IMR-90 (cell line): ENCODE measurements around the gene PDK3. TPM values are rescaled to one million over a fixed set of nuclear protein-coding genes. Genes with fewer than 3 reads are reported as not detected.

ENCODE experiments used
- ATAC-seq: fragments of 200-7000 bp; cut with Tn5 transposase; 2 replicates; pipeline ENCODE4 v1.9.1; 2020; ENCODE audit warnings: low read depth, mild to moderate bottlenecking, moderate library complexity
- BruUV-seq: library from RNA; stranded (reverse); fragments of 400-500 nt; replicated peaks from 2 replicates; lab custom pipeline; 2021; lab: Mats Ljungman, UMichigan
- CTCF ChIA-PET: fragments of 300-600 bp; formaldehyde crosslinking; extraction: SDS; loops from one replicate; lab custom pipeline; 2021; ENCODE audit warnings: antibody characterized with exemption; lab: Yijun Ruan, JAX
- POLR2A ChIA-PET: fragments of 300-600 bp; sonication (Branson Sonifier 250); formaldehyde crosslinking; loops from one replicate; lab custom pipeline; 2022; ENCODE audit warnings: antibody characterized with exemption; ENCODE audit not compliant: unreplicated experiment; lab: Charles Lee
- DNase-seq: peaks from one replicate; pipeline ENCODE4 v3.0.0; 2013
- H2AFZ ChIP-seq: replicated peaks from 2 replicates; pipeline ENCODE3; 2013; ENCODE audit warnings: low read length, mild to moderate bottlenecking; ENCODE audit not compliant: poor library complexity
- H2AK5ac ChIP-seq: 2 replicates; pipeline ENCODE4 v1.6.1; 2013; ENCODE audit warnings: low read depth, low read length, inconsistent platforms
- H2AK9ac ChIP-seq: replicated peaks from 2 replicates; pipeline ENCODE3; 2013; ENCODE audit warnings: mild to moderate bottlenecking, low read depth, low read length, moderate library complexity; ENCODE audit not compliant: poor library complexity
- H2BK120ac ChIP-seq: 2 replicates; pipeline ENCODE4 v1.6.1; 2013; ENCODE audit warnings: low read depth, low read length, inconsistent platforms
- H2BK15ac ChIP-seq: 3 replicates; pipeline ENCODE4 v1.6.1; 2013; ENCODE audit warnings: low read depth, low read length, inconsistent platforms
- H2BK20ac ChIP-seq: 2 replicates; pipeline ENCODE4 v1.6.1; 2013; ENCODE audit warnings: low read depth, mild to moderate bottlenecking, inconsistent platforms, low read length, moderate library complexity
- H2BK5ac ChIP-seq: 2 replicates; pipeline ENCODE4 v1.6.1; 2013; ENCODE audit warnings: mild to moderate bottlenecking, low read depth, low read length, inconsistent platforms; ENCODE audit not compliant: poor library complexity, severe bottlenecking
- H3K14ac ChIP-seq: replicated peaks from 2 replicates; pipeline ENCODE4 v1.6.1; 2013; ENCODE audit warnings: low read depth, low read length, inconsistent platforms
- H3K18ac ChIP-seq: 2 replicates; pipeline ENCODE4 v1.6.1; 2013; ENCODE audit warnings: low read depth, low read length, control low read depth
- H3K23ac ChIP-seq: 2 replicates; pipeline ENCODE4 v1.6.1; 2013; ENCODE audit warnings: low read depth, low read length, inconsistent platforms
- H3K27ac ChIP-seq: 2 replicates; pipeline ENCODE4 v1.5.1; 2013; ENCODE audit warnings: mild to moderate bottlenecking, control low read depth, low read length; ENCODE audit not compliant: insufficient read depth
- H3K27me3 ChIP-seq: 2 replicates; pipeline ENCODE4 v1.6.1; 2013; ENCODE audit warnings: low read length; ENCODE audit not compliant: control insufficient read depth, insufficient read depth
- H3K36me3 ChIP-seq: 2 replicates; pipeline ENCODE4 v1.6.1; 2013; ENCODE audit warnings: low read length, mixed read lengths; ENCODE audit not compliant: control insufficient read depth, insufficient read depth
- H3K4ac ChIP-seq: 2 replicates; pipeline ENCODE4 v1.6.1; 2013; ENCODE audit warnings: low read depth, low read length, inconsistent platforms
- H3K4me1 ChIP-seq: 2 replicates; pipeline ENCODE4 v1.6.1; 2013; ENCODE audit warnings: low read length, mixed read lengths; ENCODE audit not compliant: control insufficient read depth, insufficient read depth
- H3K4me2 ChIP-seq: 2 replicates; pipeline ENCODE4 v1.6.1; 2013; ENCODE audit warnings: low read depth, mild to moderate bottlenecking, control low read depth, low read length, moderate library complexity
- H3K4me3 ChIP-seq: 2 replicates; pipeline ENCODE4 v1.5.1; 2013; ENCODE audit warnings: low read depth, mild to moderate bottlenecking, control low read depth, low read length, moderate library complexity; ENCODE audit not compliant: insufficient read depth
- H3K56ac ChIP-seq: 2 replicates; pipeline ENCODE4 v1.6.1; 2013; ENCODE audit warnings: low read length, inconsistent platforms; ENCODE audit not compliant: insufficient read depth; ENCODE audit errors: extremely low read depth
- H3K79me1 ChIP-seq, 2 experiments: 2 replicates each; pipeline ENCODE4 v1.6.1; 2013; ENCODE audit warnings: low read length in 2 of 2, inconsistent platforms in 1 of 2, low read depth in 1 of 2
- H3K9ac ChIP-seq: 2 replicates; pipeline ENCODE4 v1.6.1; 2013; ENCODE audit warnings: low read depth, low read length, control low read depth
- H3K9me1 ChIP-seq: 2 replicates; pipeline ENCODE4 v1.6.1; 2013; ENCODE audit warnings: low read length, inconsistent platforms; ENCODE audit not compliant: insufficient read depth
- H3K9me3 ChIP-seq: 2 replicates; pipeline ENCODE4 v1.6.1; 2013; ENCODE audit warnings: low read length; ENCODE audit not compliant: control insufficient read depth, insufficient read depth
- H4K20me1 ChIP-seq: 2 replicates; pipeline ENCODE4 v1.6.1; 2013; ENCODE audit warnings: low read length, inconsistent platforms; ENCODE audit not compliant: insufficient read depth
- H4K5ac ChIP-seq: 2 replicates; pipeline ENCODE4 v1.6.1; 2013; ENCODE audit warnings: mild to moderate bottlenecking, low read depth, low read length, control low read depth
- H4K8ac ChIP-seq, 2 experiments: 2 replicates each; pipeline ENCODE4 v1.6.1; 2013; ENCODE audit warnings: low read depth in 2 of 2, low read length in 2 of 2, control low read depth in 1 of 2, inconsistent platforms in 1 of 2
- H4K91ac ChIP-seq: 2 replicates; pipeline ENCODE4 v1.6.1; 2013; ENCODE audit warnings: low read depth, low read length, inconsistent platforms; ENCODE audit not compliant: insufficient read depth
- CHD1 ChIP-seq: IDR thresholded peaks from 2 replicates; pipeline ENCODE4 v1.6.1; 2012; ENCODE audit warnings: low read depth, low read length, improper control_type of control experiment
- NFE2L2 ChIP-seq: fragments of 150-350 bp; IDR thresholded peaks from 2 replicates; pipeline ENCODE4 v1.6.1; 2016; ENCODE audit warnings: low read depth, mild to moderate bottlenecking, low read length
- USF2 ChIP-seq: fragments of 150-350 bp; IDR thresholded peaks from 2 replicates; pipeline ENCODE4 v1.6.1; 2017; ENCODE audit warnings: mild to moderate bottlenecking, antibody characterized with exemption, low read length, low read depth
- WGBS, 2 experiments: methylation state at CpG; one replicate each; pipeline versions ENCODE4 v1.1.5 to v1.1.7; 2013; ENCODE audit warnings: missing lambda C conversion rate in 2 of 2; ENCODE audit not compliant: insufficient read length in 1 of 2; ENCODE audit errors: extremely low coverage in 2 of 2; 5-methylcytosine and 5-hydroxymethylcytosine counted together
- dilution Hi-C: fragments of 300-500 bp; cut with HindIII; formaldehyde crosslinking; loops from one replicate; pipeline ENCODE4 v1.14.3; 2018; ENCODE audit warnings: low sequenced_read_pairs; ENCODE audit not compliant: unreplicated experiment
- in situ Hi-C: fragments of 300-500 bp; cut with MboI; formaldehyde crosslinking; loops from 3 replicates; pipeline ENCODE4 v1.14.3; 2019; ENCODE audit warnings: low sequenced_read_pairs, inconsistent platforms, mixed read lengths
- intact Hi-C: fragments of 100-400 bp; cut with micrococcal nuclease; formaldehyde crosslinking; loops from 2 replicates; pipeline ENCODE4 v1.10.0; 2022
- polyA plus RNA-seq, 3 experiments: library from polyadenylated mRNA; depleted of rRNA; stranded (reverse); fragments of >200 nt; gene quantifications; 2 replicates each; pipeline ENCODE4 v1.2.3, GENCODE V29; 2012; ENCODE audit warnings: low replicate concordance in 1 of 3
- total RNA-seq: library from RNA; depleted of rRNA; stranded (reverse); fragments of >200 nt; gene quantifications from 2 replicates; pipeline ENCODE4 v1.2.3, GENCODE V29; 2012

The PDK3 gene
- total and polyA plus RNA-seq, 2 of the 4 experiments (the other 2 are of a cell fraction) = 2.3 to 4.8 TPM

GRCh38 chrX:24423960-24424359 is 41.1 kb upstream of the PDK3 start:
- no peak overlapping the region for H3K27ac ChIP-seq
- H2AK5ac ChIP-seq = no peak overlapping the region
- no peak for DNase-seq
- no peaks in the 10 kb centered on the region for H3K4me1 ChIP-seq
- no peaks in the 10 kb centered on the region for H4K20me1 ChIP-seq
- no peak for TF ChIP-seq NFE2L2
- no peak for TF ChIP-seq CHD1
- TF ChIP-seq USF2 = no peak
- H3K4me2 ChIP-seq = no peak overlapping the region
- POLR2A ChIA-PET = no interaction called here
- H3K79me1 ChIP-seq = no peaks in the 10 kb centered on the region
- no peak overlapping the region for H3K9ac ChIP-seq
- in situ Hi-C loops = no loop called here
- CTCF ChIA-PET = no interaction called here
- no TSS peak for BruUV-seq
- no peak overlapping the region for H3K56ac ChIP-seq
- no peak overlapping the region for H2AK9ac ChIP-seq
- no peak overlapping the region for H3K4ac ChIP-seq
- H3K9me3 ChIP-seq = no peaks in the 10 kb centered on the region
- no peaks in the 10 kb centered on the region for H3K36me3 ChIP-seq
- H4K8ac ChIP-seq = no peak overlapping the region
- no peak overlapping the region for H3K23ac ChIP-seq
- H2BK5ac ChIP-seq = no peak overlapping the region
- H3K18ac ChIP-seq = no peak overlapping the region
- H4K5ac ChIP-seq = no peak overlapping the region
- H3K9me1 ChIP-seq = no peaks in the 10 kb centered on the region
- peaks cover 1% of the 10 kb centered on the region for H3K27me3 ChIP-seq
- H2BK120ac ChIP-seq = no peak overlapping the region
- intact Hi-C loops = no loop called here
- dilution Hi-C loops = no loop called here
- no CpG with 5 or more reads among the region's 2 CpGs for WGBS, 2 experiments
- no peak overlapping the region for H3K4me3 ChIP-seq
- no peak overlapping the region for H3K14ac ChIP-seq
- no peak overlapping the region for H2AFZ ChIP-seq
- ATAC-seq = no peak
- H2BK20ac ChIP-seq = no peak overlapping the region
- H4K91ac ChIP-seq = no peak overlapping the region
- H2BK15ac ChIP-seq = no peak overlapping the region
